ENCODE measurements around the gene VSTM4. TPM values are rescaled to one million over a fixed set of nuclear protein-coding genes. Genes with fewer than 3 reads are reported as not detected.

VSTM4 gene
- total RNA-seq, 1 donor = 4.7 TPM

DNA sequence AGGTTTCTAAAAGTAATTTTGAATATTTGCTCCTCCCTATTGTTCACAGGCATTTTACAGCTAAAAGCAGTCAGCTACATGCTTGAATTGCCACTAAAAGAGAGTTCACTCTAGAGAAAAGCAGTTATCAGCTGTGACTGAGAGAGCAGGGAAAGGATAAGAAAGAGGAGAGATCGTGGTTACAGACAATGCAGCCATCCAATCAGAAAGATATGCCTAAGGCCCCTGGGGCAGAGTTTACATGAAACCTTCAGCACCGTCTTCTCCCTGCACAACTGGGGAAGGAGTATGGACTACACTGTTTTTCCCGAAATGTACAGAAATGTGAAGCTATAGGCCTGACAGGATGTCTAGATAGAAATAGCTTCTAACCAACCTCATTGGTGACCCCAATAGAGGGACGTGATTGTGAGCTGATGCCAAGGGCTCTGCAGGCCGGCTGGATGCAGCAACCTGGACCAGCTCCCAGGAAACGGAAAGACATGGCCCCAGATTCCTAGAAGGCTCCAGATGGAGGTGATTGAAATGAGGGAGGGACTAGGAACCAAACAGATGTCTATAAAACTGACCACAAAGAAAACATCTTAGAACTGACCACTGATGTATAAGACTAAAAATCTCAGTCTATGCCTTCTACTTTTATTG is 3.2 kb upstream of the VSTM4 start:
- no peak overlapping the region for H3K4me3 ChIP-seq (ENCODE audit: low read depth, low read length)
- no peak for DNase-seq (ENCODE audit: low read depth)
- TF ChIP-seq, protein P1, sequence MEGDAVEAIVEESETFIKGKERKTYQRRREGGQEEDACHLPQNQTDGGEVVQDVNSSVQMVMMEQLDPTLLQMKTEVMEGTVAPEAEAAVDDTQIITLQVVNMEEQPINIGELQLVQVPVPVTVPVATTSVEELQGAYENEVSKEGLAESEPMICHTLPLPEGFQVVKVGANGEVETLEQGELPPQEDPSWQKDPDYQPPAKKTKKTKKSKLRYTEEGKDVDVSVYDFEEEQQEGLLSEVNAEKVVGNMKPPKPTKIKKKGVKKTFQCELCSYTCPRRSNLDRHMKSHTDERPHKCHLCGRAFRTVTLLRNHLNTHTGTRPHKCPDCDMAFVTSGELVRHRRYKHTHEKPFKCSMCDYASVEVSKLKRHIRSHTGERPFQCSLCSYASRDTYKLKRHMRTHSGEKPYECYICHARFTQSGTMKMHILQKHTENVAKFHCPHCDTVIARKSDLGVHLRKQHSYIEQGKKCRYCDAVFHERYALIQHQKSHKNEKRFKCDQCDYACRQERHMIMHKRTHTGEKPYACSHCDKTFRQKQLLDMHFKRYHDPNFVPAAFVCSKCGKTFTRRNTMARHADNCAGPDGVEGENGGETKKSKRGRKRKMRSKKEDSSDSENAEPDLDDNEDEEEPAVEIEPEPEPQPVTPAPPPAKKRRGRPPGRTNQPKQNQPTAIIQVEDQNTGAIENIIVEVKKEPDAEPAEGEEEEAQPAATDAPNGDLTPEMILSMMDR (IDR thresholded peaks at IDR 0.05; ENCODE audit: insufficient read depth, low read depth, low read length) = no peak

DNA sequence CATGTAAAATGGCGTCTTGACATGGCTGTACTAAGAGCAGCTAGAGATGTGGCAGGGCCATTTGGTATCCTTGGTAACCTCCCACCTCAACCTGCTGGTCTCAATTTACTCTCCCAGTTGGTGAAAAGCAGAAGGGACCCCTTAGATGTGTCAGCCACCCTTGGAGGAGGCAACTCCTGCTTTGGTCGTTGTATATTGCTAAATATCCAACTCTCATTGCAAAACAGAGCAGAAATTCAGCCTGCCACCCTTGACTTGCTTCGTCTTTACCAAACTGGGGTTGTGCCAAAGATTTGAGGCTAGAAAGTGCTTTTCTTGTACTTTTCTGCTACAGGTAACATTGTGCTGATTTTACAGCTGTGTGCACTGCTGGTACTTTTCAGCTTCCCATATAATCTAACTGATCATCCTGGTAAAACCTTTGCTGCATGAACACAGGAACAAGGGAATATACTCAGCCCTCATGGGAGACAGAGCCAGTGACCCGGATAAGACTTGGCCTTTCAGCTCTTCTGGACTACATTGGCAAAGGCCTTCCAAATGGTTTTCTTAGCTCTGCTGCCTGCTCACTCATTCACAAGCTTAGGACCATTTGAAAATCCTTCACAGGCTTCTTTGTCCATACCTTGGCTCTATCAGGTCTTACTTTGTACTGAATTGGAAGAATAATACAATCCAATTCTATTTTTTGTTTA is 2.2 kb upstream of the VSTM4 start:
- TF ChIP-seq, protein P1 (IDR thresholded peaks at IDR 0.05; ENCODE audit: insufficient read depth, low read depth, low read length) = no peak
- DNase-seq (ENCODE audit: low read depth) = no peak
- H3K4me3 ChIP-seq (ENCODE audit: low read depth, low read length) = no peak overlapping the region

DNA sequence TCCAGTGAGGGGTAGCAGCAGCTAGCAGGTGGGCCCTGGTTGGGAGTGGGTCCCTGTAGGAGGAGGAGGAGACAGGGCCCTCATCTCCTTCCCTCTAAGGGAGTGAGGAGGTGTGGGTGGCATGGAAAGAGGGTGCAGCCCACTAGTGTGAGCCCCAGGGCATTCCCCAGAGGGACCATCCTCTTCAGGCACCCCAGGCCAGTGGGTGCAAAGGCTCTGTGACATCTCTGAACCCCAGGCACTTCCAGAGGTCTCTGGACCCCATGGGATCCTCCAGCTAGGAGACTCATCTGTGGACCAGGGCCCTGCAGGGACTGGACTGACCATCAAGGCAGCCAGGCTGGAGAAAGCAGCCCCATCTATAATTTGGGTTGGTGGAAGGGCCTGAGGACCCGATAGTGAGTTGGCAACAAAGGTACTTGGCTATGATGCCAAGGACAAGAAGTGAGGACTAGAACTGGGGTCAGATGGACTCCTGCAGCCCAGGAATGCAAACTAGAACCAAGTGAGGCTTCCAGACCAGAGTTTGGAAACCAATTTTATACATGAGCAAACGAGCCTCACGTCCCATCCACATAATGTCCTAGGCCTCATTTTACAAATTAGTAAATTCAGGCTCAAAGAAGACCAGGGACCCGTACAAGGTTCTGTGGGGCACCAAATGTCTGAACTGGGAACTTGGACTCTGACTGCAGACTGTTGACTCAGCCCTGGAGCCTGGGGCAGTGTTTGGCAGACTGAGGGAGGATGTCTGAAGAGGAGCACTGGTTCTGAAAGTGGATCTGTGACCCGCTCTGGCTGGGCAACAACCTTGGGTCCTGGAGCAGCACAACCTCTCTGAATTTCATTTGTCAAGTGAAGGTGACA is 1.4 kb upstream of the VSTM4 start:
- TF ChIP-seq, protein P1 (IDR thresholded peaks at IDR 0.05; ENCODE audit: insufficient read depth, low read depth, low read length) = no peak
- no peak for DNase-seq (ENCODE audit: low read depth)
- no peak overlapping the region for H3K4me3 ChIP-seq (ENCODE audit: low read depth, low read length)

DNA sequence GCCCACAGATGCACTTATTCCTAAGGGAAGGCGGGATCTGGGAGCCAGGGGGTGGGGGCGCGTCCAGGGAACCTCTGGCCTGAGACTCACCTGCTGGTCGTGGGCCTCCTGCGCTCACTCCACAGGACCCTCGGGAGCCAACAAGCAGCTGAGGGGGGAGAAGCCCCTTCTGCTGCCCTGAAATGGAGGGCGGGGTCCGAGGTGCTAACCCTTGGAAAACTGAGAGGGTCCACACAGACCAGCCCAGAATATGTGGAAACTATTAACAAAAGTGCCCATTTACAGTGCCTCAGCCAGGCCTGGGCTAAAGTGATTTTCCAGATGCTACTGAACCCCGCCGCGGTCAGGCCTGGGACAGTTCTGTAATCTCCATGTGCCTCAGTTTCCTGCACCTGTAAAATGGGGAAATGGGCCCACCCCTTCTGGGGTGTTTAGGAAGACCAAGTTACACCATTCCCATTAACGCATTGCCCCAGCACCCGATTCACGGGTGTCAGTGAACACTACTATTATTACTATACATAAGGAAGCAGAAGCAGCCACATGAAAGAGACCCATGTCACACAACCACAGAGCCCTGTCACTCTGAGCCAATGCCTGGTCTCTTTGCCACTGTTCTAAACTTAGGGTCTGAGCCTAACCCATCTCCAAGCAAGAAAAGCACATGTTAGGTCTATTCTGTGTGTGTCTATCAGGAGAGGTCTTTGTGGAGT is 630 bp upstream of the VSTM4 start:
- H3K4me3 ChIP-seq (ENCODE audit: low read depth, low read length) = peak overlapping the region; percentile 27
- TF ChIP-seq, protein P1 (IDR thresholded peaks at IDR 0.05; ENCODE audit: insufficient read depth, low read depth, low read length) = no peak
- no peak for DNase-seq (ENCODE audit: low read depth)

DNA sequence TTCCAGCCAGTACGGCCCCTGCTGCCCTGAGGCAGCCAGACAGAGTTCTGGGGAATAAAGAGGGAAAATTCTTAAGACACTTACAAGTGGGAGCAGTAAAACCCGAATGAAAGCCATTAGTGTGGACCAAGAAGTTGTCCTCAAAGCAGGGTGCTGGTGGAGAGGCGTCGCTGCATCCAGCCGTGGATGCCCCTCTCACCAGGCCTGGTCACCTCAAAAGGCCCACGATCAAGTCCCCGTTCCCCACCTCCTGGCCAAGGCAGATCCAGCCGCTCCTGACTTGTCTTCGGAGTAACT is 656 bp downstream of the VSTM4 start:
- DNase-seq (ENCODE audit: low read depth) = peak; percentile 33
- H3K4me3 ChIP-seq (ENCODE audit: low read depth, low read length) = peak overlapping the region; percentile 57
- TF ChIP-seq, protein P1 (IDR thresholded peaks at IDR 0.05; ENCODE audit: insufficient read depth, low read depth, low read length) = peak; percentile 6

DNA sequence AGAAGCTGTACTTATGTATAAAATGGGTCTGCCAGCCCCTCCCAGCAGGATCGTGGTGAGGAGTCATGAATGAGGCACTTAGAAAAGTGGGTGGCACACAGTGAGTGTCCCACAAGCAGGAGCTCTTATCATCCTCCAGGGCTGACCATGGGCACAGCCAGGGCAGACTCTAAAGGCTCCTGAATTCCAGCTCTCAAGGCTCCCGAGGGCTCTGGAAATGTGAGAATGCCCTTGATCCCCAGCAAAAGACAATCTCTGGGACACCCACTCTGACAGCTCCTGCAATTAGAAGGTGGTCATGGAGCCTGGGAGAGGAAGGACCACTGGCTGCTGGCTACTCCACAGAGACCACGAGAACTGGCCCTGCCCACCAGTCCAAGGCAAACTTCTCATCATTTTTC is 1.6 kb downstream of the VSTM4 start:
- no peak for DNase-seq (ENCODE audit: low read depth)
- TF ChIP-seq, protein P1 (IDR thresholded peaks at IDR 0.05; ENCODE audit: insufficient read depth, low read depth, low read length) = no peak
- H3K4me3 ChIP-seq (ENCODE audit: low read depth, low read length) = no peak overlapping the region

Measured in fibroblast of villous mesenchyme (primary cell).